Activated CD4-positive, alpha-beta T cell treated with anti-CD3 and anti-CD28 coated beads, Interleukin-2, amount 50 U/mL, for 4 hours (primary cell): ENCODE results near the gene DENND1A.

Source experiments
- DNase-seq, 2 experiments: peaks; one replicate each; pipeline ENCODE4 v3.0.0-alpha.2; 2020

The DENND1A gene

GRCh38 chr9:123359106-123359505 is 570.8 kb downstream of the DENND1A start:
- DNase-seq, result no peak

DNA sequence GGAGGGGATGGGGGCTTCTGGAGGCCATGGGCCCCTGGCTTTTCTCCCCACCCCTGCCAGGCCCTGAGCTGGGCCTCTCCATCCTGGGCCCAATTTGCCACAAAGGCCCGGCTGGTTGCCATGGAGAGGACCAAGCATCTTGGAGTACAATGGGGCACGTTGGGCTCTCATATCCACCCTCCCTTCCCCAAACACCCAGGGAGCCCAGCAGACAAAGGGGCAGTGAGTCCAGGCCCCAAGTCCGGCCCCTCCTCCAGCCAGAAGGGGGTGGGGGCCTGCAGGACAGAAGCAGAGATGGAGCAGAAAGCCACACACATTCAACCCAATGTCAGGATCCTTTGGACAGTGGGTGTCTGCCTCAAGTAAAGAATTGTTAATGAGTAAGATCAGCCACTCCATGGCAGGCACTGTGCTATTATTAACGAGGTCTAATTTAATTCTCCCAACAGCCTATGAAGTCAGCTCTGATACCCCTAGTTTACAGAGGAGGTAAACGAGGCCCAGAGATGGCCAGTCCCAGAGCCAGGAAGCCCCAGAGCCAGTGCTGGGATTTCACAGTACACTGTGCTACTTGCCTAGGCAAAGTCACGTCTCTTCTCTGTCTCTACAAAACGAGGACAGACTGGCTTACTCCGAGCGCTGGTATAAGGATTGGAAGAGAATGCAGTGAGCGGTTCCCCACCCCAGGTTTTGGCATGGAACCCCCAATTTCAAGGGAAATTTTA is 571.6 kb downstream of the DENND1A start:
- no peak for DNase-seq

DNA sequence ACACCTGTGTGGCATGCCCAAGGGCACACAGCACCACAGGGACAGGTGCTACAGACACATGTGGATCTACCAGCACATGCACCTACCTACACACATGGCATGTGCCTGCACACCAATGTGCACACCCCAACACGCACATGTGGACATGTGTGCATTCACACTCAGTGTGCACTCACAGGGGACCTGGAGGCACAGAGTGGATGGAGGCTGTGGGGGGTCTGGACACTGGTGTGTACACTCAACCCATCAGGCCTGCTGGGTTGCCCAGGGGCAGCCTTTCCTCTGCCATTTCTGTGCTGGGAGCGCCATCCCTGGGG is 572.2 kb downstream of the DENND1A start:
- no peak for DNase-seq

DNA sequence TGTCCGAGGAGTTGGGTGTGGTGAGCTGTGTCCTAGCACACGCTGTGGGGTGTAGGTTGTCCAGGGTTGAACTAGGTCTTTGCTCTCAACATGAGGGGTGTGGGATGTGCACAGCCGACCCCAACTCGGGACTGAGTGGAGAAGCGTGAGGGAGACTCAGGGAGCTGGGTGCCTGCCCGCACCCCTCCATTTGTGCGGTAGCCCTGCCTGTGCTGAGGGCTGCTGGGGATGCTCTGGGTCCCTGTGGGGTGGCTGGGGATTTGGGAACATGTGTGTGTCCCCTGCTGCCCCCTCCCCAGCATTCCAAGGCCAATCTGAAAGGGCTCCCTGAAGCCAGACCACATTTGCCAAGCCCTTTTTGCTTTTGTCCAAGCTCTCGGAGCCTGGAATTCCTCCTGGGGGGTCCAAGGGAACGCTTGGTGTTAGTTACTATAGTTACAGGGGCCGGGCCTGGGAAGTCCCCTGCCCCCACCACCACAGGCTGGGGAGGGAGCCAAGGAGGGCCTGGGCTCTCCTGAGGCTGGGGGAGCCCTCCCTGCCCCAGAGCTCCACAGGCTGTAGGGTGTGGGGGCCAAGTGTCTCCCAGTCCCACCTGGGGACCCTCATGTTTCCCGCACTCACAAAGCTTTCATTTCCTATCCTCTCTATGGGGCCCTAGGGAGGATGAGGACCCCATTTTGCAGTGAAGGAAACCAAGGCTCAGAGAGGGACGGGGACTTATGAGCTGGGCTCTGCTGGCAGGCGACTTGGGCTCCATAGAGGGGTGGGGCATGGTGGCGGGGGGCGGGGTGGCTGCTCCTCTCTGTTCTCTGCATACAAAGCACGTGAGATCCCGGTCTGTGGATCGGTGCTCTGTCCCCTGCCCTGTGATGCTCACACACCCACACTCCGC is 572.8 kb downstream of the DENND1A start:
- DNase-seq, result no peak

DNA sequence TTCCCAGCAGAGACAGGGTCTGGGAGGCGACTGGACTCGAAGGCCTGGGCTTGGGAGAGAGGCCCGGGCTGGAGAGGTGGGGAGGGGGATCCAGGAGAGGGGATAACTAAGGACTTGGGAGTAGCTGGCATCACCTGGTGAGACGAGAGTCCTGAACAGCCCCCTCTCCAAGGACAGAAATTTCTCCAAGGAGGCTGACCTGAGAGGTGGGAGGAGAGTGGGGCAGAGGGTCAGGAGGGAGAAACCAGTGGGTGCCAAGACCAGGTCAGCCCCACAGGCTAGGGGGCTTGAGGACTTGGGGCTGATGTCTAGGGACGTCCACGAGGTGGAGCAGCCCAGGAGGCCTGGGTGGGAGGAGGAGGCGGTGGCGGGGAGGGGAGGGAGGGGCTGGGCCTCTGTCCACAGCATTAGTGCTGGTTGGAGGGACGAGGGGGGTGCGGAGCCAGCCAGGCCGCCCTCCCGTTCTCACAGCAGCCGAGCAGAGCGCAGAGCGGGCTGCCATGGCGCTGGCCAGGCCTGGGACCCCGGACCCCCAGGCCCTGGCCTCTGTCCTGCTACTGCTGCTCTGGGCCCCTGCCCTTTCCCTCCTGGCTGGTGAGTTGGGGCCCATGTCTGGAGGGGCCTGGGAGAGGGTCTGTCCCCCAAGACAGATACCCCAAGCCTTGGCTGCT is 574.0 kb downstream of the DENND1A start, which contains the start of gene CRB2:
CRB2 (plus strand) TSS at position 437 of the 671 bp plus-strand sequence; CDS start at position 501, 64 bp downstream.
- DNase-seq, result no peak

DNA sequence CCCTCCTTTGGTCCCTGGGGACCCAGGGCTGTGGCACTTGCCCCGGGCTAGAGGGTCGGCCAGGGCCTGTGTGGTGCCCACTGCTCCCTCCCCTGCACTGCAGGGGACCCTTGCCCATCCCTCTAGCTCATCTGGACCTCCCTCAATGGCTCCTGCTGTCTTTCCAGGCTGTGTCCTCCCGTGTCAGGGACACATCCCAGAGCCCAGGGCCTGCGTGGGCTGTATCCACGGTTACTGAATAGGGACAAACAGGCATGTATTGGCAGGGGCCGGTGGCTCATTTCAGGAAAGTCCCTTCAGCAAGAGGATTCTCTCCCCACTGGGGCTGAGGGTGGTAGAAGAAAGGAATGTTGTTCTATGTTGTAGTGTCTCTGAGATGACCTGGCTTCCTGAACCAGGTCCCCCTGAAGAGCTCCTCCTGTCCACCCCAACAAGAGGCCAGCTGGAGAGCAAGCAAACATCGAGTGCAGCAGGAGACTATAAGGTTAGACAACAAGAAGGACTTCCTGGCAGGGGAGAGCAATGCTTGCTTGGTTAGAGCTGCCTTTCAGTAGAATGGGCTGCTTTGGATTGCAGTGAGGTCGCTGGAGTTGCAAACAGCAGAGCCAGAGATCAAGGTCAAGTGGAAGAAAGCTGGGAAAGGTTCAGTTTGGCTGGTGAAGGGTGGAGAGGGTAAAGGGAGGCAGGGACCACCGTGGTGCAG is 575.0 kb downstream of the DENND1A start:
- DNase-seq, result no peak

DNA sequence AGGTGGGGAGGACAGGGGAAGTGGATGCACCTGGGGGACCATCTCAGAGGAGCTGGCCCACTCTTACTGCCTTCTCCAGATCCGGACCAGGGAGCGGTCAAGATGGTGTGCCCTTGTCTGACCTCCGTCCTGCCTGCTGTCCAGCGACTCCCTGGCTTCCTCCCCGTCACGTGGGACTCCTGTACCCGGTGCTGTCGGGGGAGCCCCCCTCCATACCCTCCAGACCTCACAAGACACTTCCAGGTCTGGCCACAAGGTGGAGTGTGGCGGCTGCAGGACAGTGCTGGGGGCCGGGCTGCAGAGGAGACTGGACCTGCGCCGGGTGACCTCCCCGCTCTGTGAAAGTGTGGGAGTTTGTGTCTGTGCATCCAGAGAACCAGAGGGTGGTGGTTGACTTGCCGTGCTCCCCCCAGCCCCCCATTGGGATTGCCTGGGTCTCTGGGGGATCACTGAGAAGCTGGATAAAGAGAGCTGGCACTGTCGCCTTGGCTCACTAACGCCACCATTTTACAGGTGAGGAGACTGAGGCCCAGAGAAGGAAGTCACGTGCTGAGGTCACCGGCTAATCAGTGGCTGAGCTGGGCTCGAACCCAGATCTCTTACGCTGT is 575.8 kb downstream of the DENND1A start:
- peak; percentile 38 to 41 for DNase-seq

DNA sequence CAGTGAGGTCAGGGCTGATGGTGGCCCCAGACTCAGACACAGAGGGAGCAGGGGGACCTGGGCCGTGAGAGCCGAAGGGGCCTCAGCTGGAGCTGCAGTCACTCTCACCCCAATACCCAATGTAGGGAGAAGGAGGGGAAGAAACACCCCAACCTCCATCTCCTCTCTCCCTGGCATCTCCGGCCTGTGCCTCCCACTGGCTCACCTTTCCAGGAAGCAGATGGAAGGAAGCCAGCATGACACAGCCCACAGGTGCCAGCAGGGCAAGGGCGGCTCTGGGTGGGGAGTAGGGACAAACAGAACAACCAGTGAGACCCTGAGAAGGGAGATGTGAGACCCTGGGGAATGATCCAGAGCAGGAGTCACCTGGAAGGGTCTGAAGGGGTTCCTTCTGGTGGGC is 576.9 kb downstream of the DENND1A start:
- no peak for DNase-seq

DNA sequence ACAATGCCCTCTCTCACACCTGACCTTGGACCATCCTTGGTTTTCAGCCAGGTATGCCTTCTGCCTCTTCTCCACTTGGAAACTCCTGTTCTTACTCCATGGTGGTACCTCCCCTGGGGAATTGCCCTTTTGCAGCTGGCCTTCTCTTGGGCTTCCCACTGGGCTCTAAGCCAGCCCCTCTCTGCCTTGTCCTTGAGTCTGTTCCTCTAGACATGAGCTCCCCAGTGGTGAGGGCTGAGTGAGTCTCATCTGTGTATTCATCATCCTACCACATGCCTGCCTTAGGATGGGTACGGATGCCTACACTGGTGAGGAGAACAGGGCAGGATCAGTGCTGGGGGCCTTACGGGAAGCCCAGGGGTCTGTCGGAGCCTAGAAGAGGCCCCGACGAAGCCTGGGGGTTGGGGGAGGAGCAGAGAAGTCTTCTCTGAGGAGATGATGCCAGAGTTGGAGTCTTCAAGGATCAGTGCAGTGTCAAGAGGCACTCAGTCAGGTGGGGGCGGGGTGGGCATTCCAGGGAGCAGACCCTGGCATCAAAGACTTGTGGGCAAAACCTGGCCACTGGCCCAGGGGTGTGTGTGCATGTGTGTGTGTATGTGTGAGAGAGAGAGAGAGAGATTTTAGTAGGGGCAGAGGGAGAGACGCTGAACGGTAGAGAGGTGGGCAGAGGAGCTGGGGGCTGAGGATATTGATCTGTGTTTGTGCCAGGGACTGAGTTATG is 579.2 kb downstream of the DENND1A start:
- DNase-seq, result no peak

DNA sequence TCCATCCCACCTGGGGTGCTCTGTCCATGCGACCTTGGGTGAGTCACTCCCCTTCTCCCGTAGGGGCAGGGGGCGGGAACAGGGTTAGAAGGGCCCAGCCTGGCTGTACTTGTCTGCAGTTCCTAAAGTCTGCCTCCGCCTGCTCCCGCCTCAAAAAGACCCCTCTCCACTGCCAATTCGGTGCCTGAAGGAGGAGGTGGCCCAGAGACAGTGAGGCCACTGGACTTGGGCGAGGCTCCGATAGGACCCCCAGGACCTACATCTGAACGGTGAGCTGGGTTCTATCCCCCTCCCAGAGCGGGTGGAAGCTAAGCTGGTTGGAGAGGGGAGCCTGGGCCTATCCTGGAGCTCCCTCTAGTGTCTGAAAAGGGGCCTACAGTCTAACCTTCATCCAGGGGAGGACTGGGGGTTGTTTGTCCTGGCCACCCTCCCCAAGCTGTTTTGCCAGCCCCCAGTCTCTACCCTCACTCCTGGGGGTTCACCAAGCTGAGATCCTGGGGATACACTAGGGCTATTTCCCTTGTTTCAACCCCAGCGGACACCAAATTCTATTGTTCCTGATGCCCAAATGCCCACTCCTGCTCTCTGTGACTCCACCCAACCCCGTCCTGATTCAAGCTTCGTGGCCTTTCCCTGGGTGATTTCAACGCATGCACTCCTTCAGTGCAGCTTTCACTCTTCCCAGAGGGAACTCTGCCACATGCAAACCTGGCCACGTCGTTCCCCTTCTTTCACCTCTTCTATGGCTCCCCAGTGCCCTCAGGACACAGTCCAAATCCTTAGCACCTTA is 580.0 kb downstream of the DENND1A start:
- DNase-seq, result peak; percentile 54 to 61

GRCh38 chr9:123349033-123349432 is 580.9 kb downstream of the DENND1A start:
- DNase-seq, result no peak

DNA sequence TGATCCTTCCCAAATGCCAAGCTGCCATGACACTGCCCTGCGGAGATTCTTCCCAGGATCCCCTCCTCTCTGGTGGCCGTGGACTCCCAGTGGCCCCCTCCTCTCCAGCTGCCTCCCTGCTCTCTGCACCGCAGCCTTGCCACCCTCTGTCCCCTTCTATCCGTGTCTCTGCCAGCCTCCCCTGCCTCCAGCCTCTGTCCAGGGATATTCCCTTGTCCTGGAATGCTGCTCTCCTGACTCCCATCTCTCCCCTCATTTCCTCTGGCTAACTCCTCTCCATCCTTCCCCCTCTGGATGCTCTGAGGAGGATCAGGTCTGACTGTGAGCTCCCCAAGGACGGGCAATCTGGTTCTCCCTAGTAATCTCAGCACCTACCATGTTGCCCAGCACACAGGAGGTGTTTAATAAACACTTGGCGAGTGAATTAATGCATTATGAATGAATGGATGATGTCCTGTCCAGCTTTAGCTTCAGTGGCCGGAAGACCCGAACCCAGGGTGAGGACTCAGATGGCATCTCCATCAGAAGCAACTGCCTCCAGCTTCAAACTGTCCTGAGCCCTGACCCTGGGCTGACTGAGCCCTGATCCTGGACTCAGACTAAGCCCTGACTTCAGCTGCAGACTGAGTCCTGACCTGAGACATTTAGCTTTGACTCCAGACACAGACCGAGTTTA is 581.5 kb downstream of the DENND1A start:
- no peak for DNase-seq

- no peak for DNase-seq
These were observed 582.5 kb downstream of the DENND1A start for GRCh38 chr9:123347289-123348060.

- no peak for DNase-seq
These were observed 583.1 kb downstream of the DENND1A start for GRCh38 chr9:123346826-123347225.

- DNase-seq, result no peak
These were observed 583.9 kb downstream of the DENND1A start for GRCh38 chr9:123346026-123346425.

DNA sequence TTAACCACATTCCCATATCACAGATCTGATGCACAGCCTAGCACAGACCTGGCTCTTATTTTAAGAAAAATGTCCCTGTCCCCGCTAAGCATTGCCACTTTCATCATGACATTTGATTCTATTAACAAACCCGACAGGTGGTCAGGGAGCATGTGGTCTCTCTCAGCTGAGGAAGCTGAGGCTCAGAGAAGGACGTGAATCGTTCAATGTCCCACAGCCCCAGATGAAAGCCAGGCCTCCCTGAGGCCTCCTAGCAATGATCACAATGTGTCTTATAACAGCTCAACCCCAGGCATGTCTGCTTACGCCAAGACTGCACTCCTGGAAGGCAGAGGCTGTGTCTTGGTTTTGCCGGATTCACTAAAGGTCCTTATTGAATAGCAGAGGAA is 584.4 kb downstream of the DENND1A start:
- no peak for DNase-seq

- no peak for DNase-seq
These were observed 585.6 kb downstream of the DENND1A start for GRCh38 chr9:123344192-123344949.

- no peak for DNase-seq
These were observed 586.3 kb downstream of the DENND1A start for GRCh38 chr9:123343443-123344191.
